HG03378 (cell line): Measurements from ENCODE around the gene TAF1B.

Experiments
- ATAC-seq: cut with Tn5 transposase; IDR thresholded peaks from one replicate; pipeline ENCODE4 v1.9.1; 2021; ENCODE audit warnings: mild to moderate bottlenecking, moderate library complexity; ENCODE audit not compliant: unreplicated experiment

The TAF1B gene

DNA sequence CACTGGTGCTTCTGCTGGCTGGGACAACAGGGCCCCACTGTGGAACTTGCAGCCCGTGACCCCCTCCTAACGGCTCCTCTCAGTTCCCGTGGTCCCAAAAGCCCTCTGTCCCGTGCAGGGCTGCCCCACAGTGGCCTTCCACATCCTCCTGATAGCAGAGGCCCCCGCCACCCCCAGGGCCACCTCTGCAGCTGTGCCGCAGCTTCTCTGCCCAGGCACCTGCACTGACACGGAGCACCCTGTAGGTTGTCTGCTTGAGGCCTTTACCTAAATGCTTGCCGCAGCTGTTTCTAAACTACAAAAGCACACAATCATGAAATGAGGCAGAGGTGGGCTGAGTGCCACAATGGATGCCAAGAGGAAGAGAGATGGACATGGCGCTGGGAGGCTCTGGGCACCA is 94.7 kb downstream of the TAF1B start:
- ATAC-seq, result no peak

DNA sequence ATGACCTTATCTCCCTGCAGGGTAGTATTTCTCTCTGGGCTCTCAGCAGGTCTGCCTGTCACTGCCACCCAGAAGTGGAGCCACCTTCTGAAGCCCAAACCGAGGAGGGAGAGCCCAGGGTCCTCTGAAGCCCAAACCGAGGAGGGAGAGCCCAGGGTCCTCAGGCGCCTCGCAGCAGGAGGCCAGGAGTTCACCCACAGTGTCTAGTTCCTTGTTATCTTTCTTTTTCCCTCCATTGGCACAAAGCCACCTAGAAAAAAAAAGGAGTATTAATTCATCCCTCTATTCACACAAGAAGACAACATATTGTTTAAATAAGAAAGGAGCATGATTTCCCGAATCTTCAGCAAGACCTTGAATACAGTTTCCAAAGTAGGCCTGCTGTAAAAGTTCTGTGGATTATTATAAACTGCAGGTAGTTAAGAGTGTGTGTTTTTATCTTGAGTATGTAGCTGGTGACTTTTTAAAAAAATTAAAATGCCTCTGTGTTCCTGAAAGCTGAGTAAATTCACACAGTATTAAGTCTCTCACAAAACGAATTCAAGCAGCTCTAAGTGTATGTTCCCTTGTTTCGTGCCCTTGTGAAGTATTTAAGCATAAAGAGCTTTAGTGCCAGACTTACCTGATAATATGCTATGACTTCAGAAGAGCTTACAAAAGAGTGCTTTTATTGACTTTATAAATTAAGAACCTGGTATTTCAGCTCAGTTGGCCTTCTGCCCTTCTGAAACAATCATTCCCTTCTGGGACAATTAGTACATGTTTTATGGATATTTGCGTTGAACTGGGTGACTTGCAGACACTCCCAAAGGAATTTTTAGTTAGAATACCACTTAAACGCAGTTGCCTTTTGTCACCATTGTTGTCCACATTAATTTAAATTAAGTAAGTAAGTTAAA is 96.6 kb downstream of the TAF1B start:
- no peak for ATAC-seq

DNA sequence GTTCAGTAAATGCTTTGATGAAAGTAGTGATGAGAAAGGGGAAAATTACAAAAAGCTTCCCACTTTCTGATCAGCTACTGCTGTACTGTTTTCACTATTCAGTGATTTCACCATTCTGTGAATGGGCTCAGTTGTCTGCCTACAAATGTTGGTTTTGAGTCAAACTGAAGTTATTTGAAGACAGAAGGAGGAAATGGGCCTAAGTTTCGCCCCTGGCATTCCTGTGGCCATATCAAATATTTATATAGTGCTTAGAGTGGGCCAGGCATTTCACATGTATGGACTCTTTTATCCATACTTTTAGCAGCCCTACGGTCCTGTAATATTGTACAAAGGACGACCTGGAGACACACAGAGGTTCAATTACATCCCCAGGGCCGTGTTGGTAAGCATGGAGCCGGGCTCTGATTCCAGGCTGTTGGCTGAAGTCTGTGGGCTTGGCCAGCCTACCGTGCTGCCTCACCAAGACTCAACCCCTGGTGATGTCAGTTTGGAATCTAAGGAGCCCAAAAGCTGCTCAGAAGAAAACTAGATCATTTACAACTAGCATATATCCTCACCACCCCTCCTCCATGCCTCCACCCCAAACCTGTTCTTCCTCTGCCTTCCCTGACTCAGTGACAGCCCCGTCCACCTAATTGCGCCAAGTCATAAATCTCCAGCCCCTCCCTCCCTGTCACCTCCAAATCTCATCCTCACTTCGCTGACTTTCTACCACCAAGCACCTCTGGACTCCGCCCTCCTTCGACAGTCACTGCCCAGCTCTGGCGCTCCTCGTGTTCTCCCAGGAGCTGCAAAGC is 98.1 kb downstream of the TAF1B start:
- ATAC-seq, result no peak

DNA sequence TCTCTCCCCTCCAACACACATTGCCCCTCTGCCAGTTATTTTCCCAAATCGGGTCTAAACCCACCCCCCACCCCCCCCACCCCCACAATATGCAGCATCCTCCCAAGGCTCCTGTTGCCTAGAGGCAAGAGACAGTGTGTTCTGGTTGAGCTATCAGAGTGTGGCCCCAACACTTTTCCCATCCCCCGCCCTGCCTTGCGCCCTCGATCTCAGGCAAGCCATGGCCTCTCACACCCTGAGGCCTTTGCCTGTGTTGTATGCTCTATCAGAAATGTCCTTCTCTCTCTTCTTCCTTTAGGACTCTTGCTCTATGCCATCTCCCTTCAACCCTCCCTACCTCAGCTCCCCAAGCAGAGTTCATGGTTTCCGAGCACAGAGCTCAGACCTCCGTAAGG is 98.7 kb downstream of the TAF1B start:
- no peak for ATAC-seq

DNA sequence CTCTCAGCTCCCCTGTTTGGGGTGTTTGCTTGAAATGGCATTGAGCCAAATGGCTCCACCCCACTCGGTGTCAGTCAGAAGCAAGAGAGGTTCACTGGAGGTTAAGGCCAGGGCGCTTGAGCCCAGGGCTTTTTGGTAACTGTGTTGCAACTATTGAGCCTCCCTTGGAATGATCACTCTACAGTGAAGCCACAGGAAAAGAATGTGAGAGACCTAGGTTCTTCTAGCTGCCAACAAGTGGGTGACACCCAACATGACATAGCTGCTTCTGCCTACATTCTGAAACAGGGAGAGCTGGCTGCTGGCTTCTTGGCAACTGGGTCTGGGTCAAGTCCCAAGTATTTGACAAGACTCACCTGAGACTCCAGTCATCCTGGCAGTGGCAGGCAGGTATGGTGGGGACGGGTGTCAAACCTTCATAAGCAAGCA is 101.1 kb downstream of the TAF1B start:
- ATAC-seq, result no peak

GRCh38 chr2:9945596-9945995 is 102.3 kb downstream of the TAF1B start:
- ATAC-seq, result no peak

DNA sequence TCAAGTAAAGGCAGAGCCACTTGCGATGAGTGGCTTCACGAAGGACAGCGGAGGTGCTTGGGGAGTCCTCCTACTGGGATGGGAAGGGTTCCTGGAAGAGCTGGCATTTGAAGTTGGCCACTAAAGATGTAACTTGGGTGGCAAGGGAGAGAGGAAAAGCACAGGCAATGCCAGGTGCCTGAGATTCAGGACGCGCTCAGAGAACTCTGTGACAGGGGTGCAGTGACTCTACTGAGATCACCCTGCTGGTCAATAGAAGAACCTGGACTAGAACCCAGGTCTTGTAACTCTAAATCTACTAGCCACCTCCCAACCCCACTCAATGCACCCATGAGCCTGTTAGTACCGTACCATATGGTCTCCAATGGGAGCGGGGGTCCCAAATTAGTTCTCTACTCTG is 102.8 kb downstream of the TAF1B start:
- no peak for ATAC-seq

GRCh38 chr2:9946818-9947217 is 103.5 kb downstream of the TAF1B start:
- ATAC-seq, result no peak

DNA sequence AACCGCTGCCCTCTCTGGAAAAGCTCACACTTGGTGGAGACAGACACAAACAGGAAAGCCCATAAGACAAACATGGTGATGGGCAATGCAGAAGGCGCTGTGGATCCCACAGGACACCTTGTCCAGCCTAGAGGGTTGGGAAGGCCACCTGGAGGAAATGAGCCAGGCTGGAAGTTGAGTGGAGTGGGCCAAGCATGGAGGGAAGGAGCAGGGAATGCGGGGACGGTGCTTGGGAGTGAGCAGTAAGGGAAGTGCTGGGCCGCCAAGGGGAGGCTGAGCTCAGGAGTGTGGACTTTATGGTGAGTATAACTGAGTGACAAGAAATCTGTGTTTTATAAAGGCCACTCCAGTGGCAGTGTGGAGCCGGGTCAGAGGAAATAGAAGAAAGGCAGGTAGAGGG is 105.4 kb downstream of the TAF1B start:
- ATAC-seq, result no peak

- no peak for ATAC-seq
Observed at GRCh38 chr2:9949239-9949991, 106.1 kb downstream of the TAF1B start.

DNA sequence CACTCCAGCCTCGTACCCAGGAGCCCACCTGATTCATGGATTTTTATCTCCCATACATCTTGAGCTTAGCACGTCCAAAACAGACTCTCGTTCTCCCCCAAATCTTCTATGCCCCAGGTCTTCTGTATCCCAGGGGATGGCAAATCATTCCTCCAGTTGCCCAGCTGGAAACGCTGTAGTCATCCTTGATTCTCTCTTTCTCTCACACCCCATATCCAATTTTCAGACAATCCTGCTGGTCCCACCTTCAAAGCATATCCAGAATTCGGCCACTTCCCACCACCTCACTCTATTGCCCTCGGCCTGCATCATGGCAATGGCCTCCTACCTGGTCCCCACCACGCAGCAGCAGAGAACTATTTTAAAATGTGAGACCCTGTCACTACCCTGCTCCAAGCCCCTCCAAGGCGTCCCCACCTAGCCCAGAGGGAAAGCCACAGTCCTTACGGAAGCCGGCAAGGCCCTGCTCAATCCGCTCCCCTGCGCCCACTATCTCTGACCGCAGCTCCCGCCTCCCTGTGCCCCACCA is 106.8 kb downstream of the TAF1B start:
- ATAC-seq, result no peak

GRCh38 chr2:9950521-9951271 is 107.4 kb downstream of the TAF1B start:
- no peak for ATAC-seq

DNA sequence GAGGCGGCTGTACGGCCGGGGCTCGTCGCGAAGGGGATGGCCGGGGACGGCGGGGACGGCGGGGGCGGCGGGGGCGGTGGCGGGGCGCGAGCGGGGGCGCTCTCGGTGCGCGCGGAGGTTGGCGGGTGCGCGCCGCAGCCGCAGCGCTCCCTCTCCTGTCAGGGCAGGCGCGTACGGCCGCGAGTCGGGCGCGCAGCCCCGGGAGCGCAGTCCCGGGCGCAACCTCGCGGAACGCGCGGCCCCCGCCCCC is 107.9 kb downstream of the TAF1B start:
- no peak for ATAC-seq

DNA sequence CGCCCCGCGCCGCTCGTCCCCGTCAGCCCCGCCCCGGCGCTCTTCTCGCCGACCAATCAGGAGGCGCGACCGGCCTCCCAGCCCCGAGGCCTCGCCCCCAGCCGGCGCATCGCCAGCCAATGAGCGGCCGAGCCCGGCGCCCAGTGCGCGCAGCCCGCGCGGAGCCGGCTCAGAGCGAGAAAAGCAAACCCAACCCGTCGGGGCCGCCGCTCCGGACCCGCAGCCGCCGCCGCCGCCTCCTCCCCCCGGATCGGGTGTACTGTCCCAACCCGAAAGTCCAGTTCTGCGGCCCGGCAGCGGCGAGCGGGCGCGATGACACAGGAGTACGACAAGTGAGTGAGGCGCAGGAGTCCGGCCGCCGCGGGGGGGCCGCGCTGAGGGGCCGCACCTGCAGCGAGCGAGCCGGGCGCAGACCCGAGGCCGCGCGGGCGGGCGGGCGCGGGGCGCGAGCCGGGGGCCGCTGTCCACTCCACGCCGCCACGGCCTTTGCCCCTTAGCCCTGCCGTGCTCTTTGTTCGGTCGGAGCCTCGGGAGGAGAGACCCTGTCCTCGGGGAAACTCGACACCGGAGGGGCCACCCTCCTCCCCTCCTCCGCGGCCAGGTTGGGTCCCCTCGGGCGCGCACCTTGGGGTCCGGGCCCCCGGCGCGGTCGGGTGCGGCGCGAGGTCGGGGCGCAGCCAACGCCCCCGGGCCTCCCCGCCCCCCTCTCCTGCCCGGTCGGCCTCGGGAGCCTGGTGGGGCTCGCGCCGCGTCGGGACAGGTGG is 108.4 kb downstream of the TAF1B start, which contains the start of gene GRHL1:
Gene GRHL1, plus strand, starts transcription at position 172 of the 764 bp plus-strand sequence. Its CDS starts 141 bp downstream, at position 313.
- peak; percentile 86 for ATAC-seq

- no peak for ATAC-seq
Observed at GRCh38 chr2:9952286-9952737, 109.0 kb downstream of the TAF1B start.

GRCh38 chr2:9952856-9953503 is 109.7 kb downstream of the TAF1B start:
- ATAC-seq, result no peak

GRCh38 chr2:9954136-9954535 is 110.9 kb downstream of the TAF1B start:
- ATAC-seq, result no peak

DNA sequence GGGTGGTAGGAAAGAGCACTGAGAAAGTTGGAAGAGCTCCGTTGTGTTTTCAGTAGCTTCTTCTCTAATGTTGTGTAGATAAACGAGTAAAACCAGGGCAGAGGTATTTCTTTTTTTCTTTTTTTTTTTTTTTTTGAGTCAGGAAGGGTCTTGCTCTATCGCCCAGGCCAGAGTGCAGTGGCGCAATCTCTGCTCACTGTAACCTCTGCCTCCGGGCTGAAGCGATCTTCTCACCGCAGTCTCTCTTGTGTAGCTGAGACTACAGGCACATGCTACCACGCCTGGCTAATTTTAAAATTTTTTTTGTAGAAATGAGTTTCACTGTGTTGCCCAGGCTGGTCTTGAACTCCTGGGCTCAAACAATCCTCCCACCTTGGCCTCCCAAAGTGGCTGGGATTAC is 114.8 kb downstream of the TAF1B start:
- ATAC-seq, result no peak

GRCh38 chr2:9959262-9959661 is 116.0 kb downstream of the TAF1B start:
- no peak for ATAC-seq
